Thyroid gland (tissue), 4 donors: Measurements from ENCODE around the gene GNAI1.

ENCODE experiments used
- CTCF ChIP-seq, 6 experiments: fragments of 200-600 bp in 3 of 6; fragments of 450-650 bp in 3 of 6; sonication (generic) in 3 of 6; IDR thresholded peaks; one replicate each; pipeline ENCODE4 v1.5.1; 2016 to 2019; ENCODE audit warnings: antibody characterized with exemption in 6 of 6, mild to moderate bottlenecking in 2 of 6, inconsistent platforms in 1 of 6, moderate library complexity in 1 of 6
- POLR2A ChIP-seq, 2 donors: fragments of 450-650 bp; IDR thresholded peaks; one replicate each; pipeline ENCODE4 v1.6.1; 2017; ENCODE audit warnings: antibody characterized with exemption in 2 of 2, mild to moderate bottlenecking in 2 of 2, moderate library complexity in 1 of 2

- TF ChIP-seq CTCF (IDR thresholded peaks at IDR 0.05) (no peak), POLR2A (IDR thresholded peaks at IDR 0.05) (no peak)
These were observed 50.9 kb downstream of the GNAI1 start for GRCh38 chr7:80185571-80185970.
